HCT116 (cell line): Measurements from ENCODE around the gene TENM3.

ENCODE experiments used
- CTCF ChIP-seq, 3 experiments: fragments of 200-600 bp in 1 of 3; sonication (generic) in 1 of 3; IDR thresholded peaks in 2 of 3; conservative IDR thresholded peaks in 1 of 3; 2 replicates each; pipeline ENCODE4 v1.5.1; 2012 to 2017; ENCODE audit warnings: low read depth in 2 of 3, low read length in 2 of 3, antibody characterized with exemption in 1 of 3, borderline replicate concordance in 1 of 3, control low read depth in 1 of 3, mild to moderate bottlenecking in 1 of 3, mixed read lengths in 1 of 3, mixed run types in 1 of 3, moderate library complexity in 1 of 3; ENCODE audit not compliant: insufficient read depth in 1 of 3
- EZH2 ChIP-seq: fragments of 200-600 bp; sonication (generic); IDR thresholded peaks from 2 replicates; pipeline ENCODE4 v1.6.1; 2017; ENCODE audit warnings: antibody characterized with exemption, mixed run types
- MAX ChIP-seq: IDR thresholded peaks from 2 replicates; pipeline ENCODE4 v1.6.1; 2012
- POLR2A ChIP-seq: IDR thresholded peaks from 2 replicates; pipeline ENCODE4 v1.7.0; 2011; ENCODE audit warnings: borderline replicate concordance; ENCODE audit not compliant: insufficient read depth, insufficient read length; ENCODE audit errors: extremely low read depth
- RAD21 ChIP-seq: IDR thresholded peaks from 2 replicates; pipeline ENCODE4 v1.6.1; 2012; ENCODE audit warnings: low read depth, mild to moderate bottlenecking
- SIN3A ChIP-seq: IDR thresholded peaks from 2 replicates; pipeline ENCODE4 v1.6.1; 2012; ENCODE audit warnings: low read depth
- YY1 ChIP-seq: IDR thresholded peaks from 2 replicates; pipeline ENCODE4 v1.6.1; 2011; ENCODE audit warnings: low read length, low read depth, moderate library complexity, mild to moderate bottlenecking; ENCODE audit not compliant: insufficient replicate concordance; ENCODE audit errors: extremely low read depth

- no peak for TF ChIP-seq RAD21
- no peak for TF ChIP-seq CTCF (IDR thresholded peaks at IDR 0.05 in 2 of 3, conservative IDR thresholded peaks at IDR 0.05 in 1 of 3; ENCODE audit: borderline replicate concordance in 1 of 3, insufficient read depth in 1 of 3, low read depth in 2 of 3, low read length in 2 of 3)
- TF ChIP-seq SIN3A: no peak
- TF ChIP-seq MAX: no peak
- TF ChIP-seq POLR2A: no peak
- no peak for TF ChIP-seq EZH2
- TF ChIP-seq YY1: no peak
Measured at GRCh38 chr4:182494103-182494502, 250.9 kb downstream of the TENM3 start.
